AG04450 (cell line): ENCODE results near the gene INO80C. TPM values are rescaled to one million over a fixed set of nuclear protein-coding genes. Genes with fewer than 3 reads are reported as not detected.

Source experiments
- CTCF ChIA-PET: fragments of 300-600, 350-600 bp; formaldehyde crosslinking; extraction: SDS; loops from one replicate; lab custom pipeline; 2022; ENCODE audit warnings: antibody characterized with exemption, inconsistent platforms; lab: Charles Lee
- POLR2A ChIA-PET: fragments of 350-600 bp; formaldehyde crosslinking; extraction: SDS; loops from one replicate; lab custom pipeline; 2021; ENCODE audit warnings: antibody characterized with exemption, inconsistent platforms; lab: Yijun Ruan, JAX
- DNase-seq: peaks from one replicate; pipeline ENCODE4 v3.0.0-alpha.2; 2011; ENCODE audit warnings: low read depth, low spot score
- H3K27ac ChIP-seq: one replicate; pipeline ENCODE4 v1.5.1; 2012; ENCODE audit warnings: low read depth, low read length, control low read depth
- H3K27me3 ChIP-seq: one replicate; pipeline ENCODE4 v1.6.0; 2012; ENCODE audit warnings: low read length; ENCODE audit not compliant: control insufficient read depth, insufficient read depth
- H3K4me3 ChIP-seq: 2 replicates; pipeline ENCODE4 v1.5.1; 2011; ENCODE audit warnings: mild to moderate bottlenecking, low read depth, low read length, control low read depth
- H3K9me3 ChIP-seq: 2 replicates; pipeline ENCODE4 v1.5.1; 2012; ENCODE audit warnings: low read length; ENCODE audit not compliant: control insufficient read depth, insufficient read depth
- CTCF ChIP-seq: IDR thresholded peaks from 2 replicates; pipeline ENCODE4 v1.5.1; 2011; ENCODE audit warnings: low read depth, low read length, control low read depth, inconsistent platforms
- polyA plus RNA-seq: library from polyadenylated mRNA; depleted of rRNA; stranded (reverse); fragments of >200 nt; gene quantifications from 2 replicates; pipeline ENCODE4 v1.2.3, GENCODE V29; 2011

The INO80C gene
- polyA plus RNA-seq, 1 experiment: 13.2 TPM

- Histone ChIP-seq H3K4me3 (no peak overlapping the region), H3K27me3 (peaks cover 3% of the 10 kb centered on the region), H3K9me3 (no peaks in the 10 kb centered on the region), H3K27ac (no peak overlapping the region)
- TF ChIP-seq CTCF: no peak
- ChIA-PET CTCF (no interaction called here), POLR2A (no interaction called here)
- DNase-seq: no peak
Observed at GRCh38 chr18:35436076-35436649, 61.6 kb downstream of the INO80C start.

GRCh38 chr18:35435401-35435800, 62.4 kb downstream of the INO80C start:
- POLR2A ChIA-PET: no interaction called here
- CTCF ChIA-PET: no interaction called here
- no peak overlapping the region for H3K27ac ChIP-seq
- DNase-seq: no peak
- H3K27me3 ChIP-seq: peaks cover 3% of the 10 kb centered on the region
- no peak overlapping the region for H3K4me3 ChIP-seq
- no peak for TF ChIP-seq CTCF
- H3K9me3 ChIP-seq: no peaks in the 10 kb centered on the region

GRCh38 chr18:35432565-35433001, 65.2 kb downstream of the INO80C start:
- H3K4me3 ChIP-seq: no peak overlapping the region
- CTCF ChIA-PET: no interaction called here
- no peaks in the 10 kb centered on the region for H3K9me3 ChIP-seq
- no peak for DNase-seq
- no peak for TF ChIP-seq CTCF
- H3K27me3 ChIP-seq: peaks cover 3% of the 10 kb centered on the region
- POLR2A ChIA-PET: no interaction called here
- H3K27ac ChIP-seq: no peak overlapping the region

- Histone ChIP-seq H3K27me3 (peaks cover 3% of the 10 kb centered on the region), H3K27ac (no peak overlapping the region), H3K4me3 (no peak overlapping the region), H3K9me3 (no peaks in the 10 kb centered on the region)
- DNase-seq: no peak
- ChIA-PET CTCF (no interaction called here), POLR2A (no interaction called here)
- no peak for TF ChIP-seq CTCF
Observed at GRCh38 chr18:35431374-35431741, 66.4 kb downstream of the INO80C start.

- no peak for DNase-seq
- ChIA-PET POLR2A (no interaction called here), CTCF (no interaction called here)
- H3K4me3 ChIP-seq: no peak overlapping the region
- TF ChIP-seq CTCF: no peak
- no peak overlapping the region for H3K27ac ChIP-seq
- peaks cover 3% of the 10 kb centered on the region for H3K27me3 ChIP-seq
- H3K9me3 ChIP-seq: no peaks in the 10 kb centered on the region
Observed at GRCh38 chr18:35430721-35431373, 66.9 kb downstream of the INO80C start.
